RPMI8226 (cell line): Measurements from ENCODE around the gene C11orf58.

ENCODE experiments used
- DNase-seq: peaks from one replicate; pipeline ENCODE4 v3.0.0-alpha.2; 2015

C11orf58 gene

GRCh38 chr11:16770016-16770415 lies 31.6 kb downstream of the C11orf58 start:
- DNase-seq, result no peak

- no peak for DNase-seq
These were observed 33.1 kb downstream of the C11orf58 start for GRCh38 chr11:16771350-16772140.

GRCh38 chr11:16772141-16772512 lies 33.7 kb downstream of the C11orf58 start:
- no peak for DNase-seq

- DNase-seq, result no peak
These were observed 35.8 kb downstream of the C11orf58 start for GRCh38 chr11:16773981-16774935.

GRCh38 chr11:16774936-16775613 lies 36.6 kb downstream of the C11orf58 start:
- DNase-seq, result no peak

- DNase-seq, result no peak
These were observed 37.3 kb downstream of the C11orf58 start for GRCh38 chr11:16775614-16776283.

- no peak for DNase-seq
These were observed 38.5 kb downstream of the C11orf58 start for GRCh38 chr11:16776711-16777612.

GRCh38 chr11:16777613-16777975 lies 39.1 kb downstream of the C11orf58 start:
- DNase-seq, result no peak

- no peak for DNase-seq
These were observed 39.8 kb downstream of the C11orf58 start for GRCh38 chr11:16778286-16778685.

- no peak for DNase-seq
These were observed 40.4 kb downstream of the C11orf58 start for GRCh38 chr11:16778876-16779275.

- DNase-seq, result peak; percentile 26
These were observed 41.0 kb downstream of the C11orf58 start for GRCh38 chr11:16779436-16779835.

- DNase-seq, result peak; percentile 8
These were observed 41.7 kb downstream of the C11orf58 start for GRCh38 chr11:16780146-16780545.

GRCh38 chr11:16780698-16781550 lies 42.5 kb downstream of the C11orf58 start:
- DNase-seq, result no peak

- no peak for DNase-seq
These were observed 43.8 kb downstream of the C11orf58 start for GRCh38 chr11:16781936-16782919.

- no peak for DNase-seq
These were observed 44.9 kb downstream of the C11orf58 start for GRCh38 chr11:16783321-16783801.

GRCh38 chr11:16784097-16784496 lies 45.6 kb downstream of the C11orf58 start:
- DNase-seq, result no peak

GRCh38 chr11:16784666-16785065 lies 46.2 kb downstream of the C11orf58 start:
- no peak for DNase-seq

- DNase-seq, result peak; percentile 53
These were observed 47.2 kb downstream of the C11orf58 start for GRCh38 chr11:16785520-16786128.

GRCh38 chr11:16786131-16786530 lies 47.7 kb downstream of the C11orf58 start:
- no peak for DNase-seq
